Pons (tissue), 1 donor: ENCODE results near the gene SLC26A1.
A peak's percentile ranks its signal among the peaks of the same experiment; 100 is the strongest.

Source experiments
- DNase-seq: peaks from one replicate; pipeline ENCODE4 v3.0.0-alpha.2; 2016; ENCODE audit warnings: low spot score

SLC26A1 gene

DNA sequence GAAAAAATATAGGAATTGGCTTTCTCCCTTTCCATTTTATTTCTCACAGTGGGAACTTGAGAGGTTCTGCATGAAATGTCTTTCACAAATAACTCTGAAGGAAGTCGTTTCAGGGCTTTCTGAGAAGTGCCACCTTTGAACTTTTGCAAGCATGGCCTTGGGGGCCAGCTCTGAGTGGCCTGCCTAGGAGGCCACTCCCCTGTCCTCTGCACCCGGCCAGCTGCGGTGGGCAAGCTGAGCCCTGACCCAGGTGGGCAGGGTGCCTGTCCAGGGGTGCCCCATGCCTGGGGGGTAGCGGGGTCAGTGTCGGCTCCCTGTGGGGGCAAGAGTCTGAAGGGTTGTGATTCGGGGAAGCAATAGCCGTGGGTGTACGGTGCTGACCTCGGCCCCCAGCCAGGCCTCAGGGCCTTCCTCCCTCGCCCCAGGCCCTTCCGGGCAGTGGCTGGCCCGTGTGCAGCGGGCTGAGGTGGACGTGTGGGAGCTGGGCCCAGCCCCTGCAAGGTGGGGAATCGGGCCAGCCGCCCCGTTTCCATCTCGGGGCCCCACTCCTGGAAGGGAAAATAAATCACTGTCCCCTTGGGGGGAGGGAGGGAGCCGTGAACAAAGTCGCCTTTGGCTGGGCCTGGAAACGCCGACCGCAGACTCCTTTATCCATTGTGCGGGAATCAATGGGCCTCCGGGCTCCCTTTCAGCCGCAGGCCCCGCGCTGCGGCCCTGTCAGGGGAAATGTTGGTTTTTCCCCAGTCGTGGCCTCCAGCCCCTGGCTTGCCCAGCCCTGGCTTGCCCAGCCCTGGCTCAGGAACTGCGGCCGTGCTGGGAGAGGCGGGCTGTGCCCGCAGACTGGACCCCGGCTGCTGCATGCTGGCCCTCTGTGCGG lies 21.3 kb upstream of the SLC26A1 start:
- peak; percentile 93 for DNase-seq

DNA sequence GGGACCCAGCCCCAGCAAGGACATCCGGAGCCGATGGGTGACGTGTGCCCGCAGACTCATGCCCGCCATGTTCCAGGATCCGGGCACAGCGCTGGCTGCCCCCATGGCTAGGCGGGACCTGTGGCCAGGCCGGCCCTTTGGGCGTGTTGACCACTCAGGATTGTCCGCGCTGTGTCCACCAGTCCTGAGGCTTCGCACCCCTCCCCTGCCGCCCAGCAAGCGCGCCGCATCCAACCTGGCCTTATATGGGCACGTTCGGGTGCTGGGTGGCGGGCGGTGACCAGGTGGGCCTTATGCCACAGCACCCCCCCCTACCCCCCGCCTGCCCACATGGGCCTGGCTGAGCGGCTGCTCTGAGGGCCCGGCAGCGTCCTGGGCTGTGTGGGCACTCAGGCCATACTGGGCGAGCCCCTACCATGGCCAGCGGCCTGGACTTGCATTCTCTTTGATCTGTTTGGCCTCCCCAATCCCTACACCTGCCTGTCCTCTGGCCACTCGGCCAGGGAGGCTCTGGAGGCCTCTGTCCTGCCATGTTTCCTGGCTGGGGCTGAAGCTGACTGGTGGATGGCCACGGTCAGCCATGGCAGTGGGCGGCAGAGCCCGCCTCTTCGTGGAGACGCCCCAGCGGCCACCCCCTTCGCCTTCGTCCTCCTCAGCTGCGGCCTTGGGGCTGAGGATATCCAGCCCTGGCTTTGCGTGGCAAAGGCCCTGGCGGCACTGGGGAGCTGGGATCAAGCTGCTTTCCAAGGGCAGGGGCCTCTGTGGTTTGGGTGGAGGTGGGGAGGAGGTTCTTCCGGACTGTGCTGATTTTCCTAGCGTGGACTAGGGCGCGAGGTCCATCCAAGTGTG lies 20.2 kb upstream of the SLC26A1 start:
- no peak for DNase-seq

DNA sequence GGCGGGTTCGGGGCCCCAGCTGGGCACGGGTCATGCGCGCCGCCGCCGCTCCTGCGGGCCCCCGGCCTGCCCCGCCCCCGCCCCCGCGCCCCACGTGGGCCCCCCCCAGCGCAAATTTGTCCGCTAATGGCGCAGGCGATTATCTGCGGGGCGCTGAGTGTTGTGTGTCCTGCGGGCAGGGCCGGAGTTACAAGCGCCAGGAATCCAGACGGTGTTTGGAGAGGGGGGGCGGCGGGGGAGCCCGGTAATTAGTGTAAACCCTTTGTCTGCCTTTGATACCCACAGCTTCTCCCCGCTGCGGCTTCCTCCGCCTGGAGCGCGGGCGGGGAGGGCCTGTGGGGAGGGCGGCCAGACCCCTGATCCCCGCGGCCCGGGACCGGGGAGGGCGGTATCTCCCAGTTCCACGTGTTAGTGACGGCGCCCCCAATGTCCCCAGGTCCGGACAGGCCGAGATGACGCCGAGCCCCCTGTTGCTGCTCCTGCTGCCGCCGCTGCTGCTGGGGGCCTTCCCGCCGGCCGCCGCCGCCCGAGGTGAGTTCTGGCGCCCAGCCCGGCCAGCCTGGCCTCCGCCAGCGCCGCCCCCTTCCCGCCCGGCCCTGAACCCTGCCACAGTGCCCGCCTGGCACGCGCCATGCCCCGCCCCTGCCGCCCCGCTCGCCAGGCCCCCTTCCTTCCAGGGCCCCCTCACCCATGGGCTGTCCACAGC lies 19.0 kb upstream of the SLC26A1 start:
- DNase-seq, result no peak

DNA sequence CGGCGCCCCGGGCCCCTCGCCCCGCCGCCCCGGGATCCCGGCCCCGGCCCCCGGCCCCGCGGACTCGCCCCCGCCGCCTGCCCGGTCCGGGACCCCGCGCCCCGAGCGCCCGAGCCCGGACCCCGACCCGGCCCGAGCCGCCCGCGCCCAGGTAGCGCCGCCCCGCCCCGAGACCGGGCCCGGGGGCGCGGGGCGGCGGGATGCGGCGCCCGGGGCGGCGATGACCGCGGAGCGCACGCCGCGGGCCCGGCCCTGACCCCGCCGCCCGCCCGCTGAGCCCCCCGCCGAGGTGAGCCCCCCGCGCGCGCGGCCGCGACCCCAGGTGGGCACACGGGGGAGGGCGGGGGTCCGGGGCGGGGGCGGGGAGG lies 18.4 kb upstream of the SLC26A1 start:
- no peak for DNase-seq

DNA sequence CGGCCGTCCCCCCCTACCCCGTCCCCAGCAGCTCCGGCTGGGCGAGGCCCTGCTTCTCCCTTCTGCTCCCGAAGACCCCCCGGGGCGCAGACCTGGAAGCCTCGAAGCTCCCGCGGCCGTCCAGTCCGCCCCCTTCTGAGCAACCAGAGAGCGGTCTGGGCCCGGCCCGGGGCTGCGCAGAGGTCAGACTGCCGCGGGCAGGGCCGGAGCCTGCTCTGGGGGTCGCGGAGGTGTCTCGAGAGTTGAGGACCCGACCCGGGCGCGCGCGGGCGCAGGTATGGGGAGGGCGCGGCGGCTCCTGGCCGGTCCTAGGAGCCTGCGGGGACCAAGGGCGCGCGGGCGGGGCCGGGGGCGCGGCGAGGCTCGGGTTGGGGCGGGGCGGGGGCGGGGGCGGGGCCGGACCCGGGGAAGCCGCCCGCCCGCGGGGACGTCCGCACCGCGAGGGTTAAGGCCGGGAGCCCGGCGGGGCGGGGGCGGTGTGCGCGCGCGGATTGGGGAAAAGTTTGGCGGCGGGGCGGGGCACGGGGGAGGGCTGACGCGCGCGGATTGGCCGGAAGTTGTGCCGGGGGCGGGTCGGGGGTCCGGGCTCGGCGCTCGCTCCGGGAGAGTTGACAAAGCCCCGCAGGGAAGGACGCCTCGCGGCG lies 17.9 kb upstream of the SLC26A1 start, which contains the start of gene FGFRL1:
TSS of gene FGFRL1 (plus strand) at position 605 of the 644 bp plus-strand sequence. CDS start 860 bp downstream, outside the sequence.
- DNase-seq, result no peak

DNA sequence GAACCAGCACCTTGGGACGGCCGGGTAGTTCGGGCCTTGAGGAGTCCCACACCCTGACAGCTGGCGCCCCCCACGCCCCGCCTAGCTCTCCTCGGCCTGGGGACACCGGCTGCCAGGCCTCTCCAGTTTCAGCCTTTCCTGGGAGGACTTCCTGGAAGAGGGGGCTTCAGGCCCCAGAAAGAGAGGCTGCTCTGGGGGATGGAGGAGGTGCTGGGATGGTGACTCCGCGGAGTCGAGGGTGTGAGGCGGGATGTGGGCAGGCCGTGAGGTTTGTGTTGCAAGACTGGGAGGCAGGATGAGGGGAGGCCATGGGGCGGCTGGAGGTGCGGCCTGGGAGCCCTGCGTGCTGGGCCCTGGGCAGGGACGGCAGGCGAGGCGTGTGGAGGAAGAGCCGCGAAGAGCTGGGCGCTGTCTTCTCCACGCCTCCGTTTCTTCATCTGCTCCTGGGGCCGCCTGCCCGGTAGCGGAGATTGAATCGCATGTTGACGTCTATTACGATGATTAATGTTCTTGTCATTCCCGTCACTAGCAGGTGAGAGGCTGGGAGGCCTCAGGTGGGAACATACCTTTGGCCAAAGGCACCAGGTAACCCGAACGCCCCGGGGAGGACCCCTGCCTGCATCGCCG lies 17.3 kb upstream of the SLC26A1 start:
- no peak for DNase-seq

DNA sequence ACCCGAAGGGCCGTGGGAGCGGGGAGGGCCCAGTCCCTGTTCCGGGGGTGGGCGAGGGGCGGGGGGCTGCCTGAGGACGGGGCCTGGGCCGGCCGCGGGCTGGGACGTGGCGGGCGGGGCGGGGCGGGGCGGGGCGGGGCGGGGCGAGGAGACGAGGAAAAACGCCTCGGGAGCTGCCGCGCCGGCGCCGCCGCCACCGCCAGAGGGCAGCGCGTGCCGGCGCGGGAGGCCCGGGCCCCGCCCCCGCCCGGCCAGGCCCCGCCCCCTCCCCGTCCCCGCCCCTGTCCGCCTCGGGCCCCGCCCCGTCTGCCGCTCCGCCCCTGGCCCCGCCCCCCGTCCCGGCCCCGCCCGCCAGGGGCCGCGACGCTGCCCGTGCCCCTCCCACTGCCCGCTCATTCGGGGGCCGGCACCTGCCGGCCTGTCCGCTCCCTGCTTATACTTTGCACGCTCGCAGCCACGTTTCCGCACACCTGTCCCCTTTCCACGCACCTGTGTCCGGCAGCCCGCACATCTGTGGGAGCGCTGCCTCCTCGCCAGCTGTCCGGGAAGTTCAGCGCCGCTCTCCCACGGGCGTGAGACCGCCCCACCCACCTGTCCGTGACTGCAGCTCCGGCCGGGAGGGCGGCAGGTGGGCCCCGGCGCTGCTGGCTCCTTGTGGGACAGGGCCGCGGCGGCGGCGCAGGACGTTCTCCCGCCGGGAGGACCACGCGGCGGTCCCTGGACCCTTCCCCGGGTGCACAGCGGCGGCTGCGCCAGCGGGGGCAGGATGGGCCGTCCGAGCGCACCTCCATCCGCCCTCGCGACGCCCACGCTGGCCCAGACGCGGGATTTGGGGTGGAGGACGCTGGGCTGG lies 16.6 kb upstream of the SLC26A1 start:
- DNase-seq, result peak; percentile 44

DNA sequence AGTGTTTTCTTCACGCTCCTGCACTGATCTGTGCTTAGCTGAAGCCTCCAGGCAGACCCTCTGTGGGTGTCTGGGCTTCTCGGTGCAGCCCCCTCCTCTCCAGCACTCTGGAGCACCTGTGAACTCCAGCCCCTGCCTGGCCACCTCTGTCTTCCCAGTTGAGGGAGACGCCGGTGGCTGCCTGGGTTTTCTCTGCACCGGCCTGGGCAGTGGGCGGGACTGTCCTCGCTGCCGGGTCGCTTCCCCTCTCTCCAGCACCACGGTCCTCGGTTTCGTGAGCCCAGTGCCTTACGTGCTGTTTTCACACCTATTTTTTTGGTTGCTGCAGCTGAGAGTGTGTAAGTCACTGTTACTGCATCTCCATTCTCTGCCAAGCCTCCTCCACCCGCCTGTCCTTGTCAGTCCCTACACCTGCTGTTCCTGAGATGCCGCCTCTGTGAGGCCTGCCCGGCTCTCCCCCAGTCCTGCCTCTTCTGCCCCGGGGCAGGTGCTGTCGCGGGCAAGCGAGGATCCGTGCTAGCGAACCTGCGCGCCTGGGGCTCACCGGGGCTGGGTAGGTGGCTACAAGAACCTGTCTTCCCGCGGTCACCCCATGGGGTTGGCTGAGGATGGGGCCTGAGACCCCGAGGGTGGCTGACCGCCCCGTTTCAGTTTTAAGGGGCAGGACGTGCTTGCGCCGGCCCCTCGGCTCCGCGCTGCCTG lies 15.8 kb upstream of the SLC26A1 start:
- DNase-seq, result peak; percentile 14

DNA sequence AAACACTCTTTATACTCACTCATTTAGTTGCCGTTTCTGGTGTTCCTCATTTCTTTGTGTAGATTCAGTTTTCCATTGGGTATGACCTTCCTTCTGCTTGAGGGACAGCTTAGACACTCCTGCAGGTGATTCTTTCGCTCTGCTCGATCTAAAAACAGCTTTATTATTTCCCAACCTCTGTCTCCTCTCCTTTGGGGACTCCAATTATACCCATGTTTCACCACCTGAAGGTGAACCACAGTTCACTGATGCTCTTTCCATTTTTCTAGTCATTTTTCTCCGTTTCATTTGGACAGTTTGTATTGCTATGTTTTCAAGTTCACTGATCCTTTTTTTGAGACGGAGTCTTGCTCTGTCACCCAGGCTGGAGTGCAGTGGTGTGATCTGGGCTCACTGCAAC lies 13.7 kb upstream of the SLC26A1 start:
- no peak for DNase-seq

DNA sequence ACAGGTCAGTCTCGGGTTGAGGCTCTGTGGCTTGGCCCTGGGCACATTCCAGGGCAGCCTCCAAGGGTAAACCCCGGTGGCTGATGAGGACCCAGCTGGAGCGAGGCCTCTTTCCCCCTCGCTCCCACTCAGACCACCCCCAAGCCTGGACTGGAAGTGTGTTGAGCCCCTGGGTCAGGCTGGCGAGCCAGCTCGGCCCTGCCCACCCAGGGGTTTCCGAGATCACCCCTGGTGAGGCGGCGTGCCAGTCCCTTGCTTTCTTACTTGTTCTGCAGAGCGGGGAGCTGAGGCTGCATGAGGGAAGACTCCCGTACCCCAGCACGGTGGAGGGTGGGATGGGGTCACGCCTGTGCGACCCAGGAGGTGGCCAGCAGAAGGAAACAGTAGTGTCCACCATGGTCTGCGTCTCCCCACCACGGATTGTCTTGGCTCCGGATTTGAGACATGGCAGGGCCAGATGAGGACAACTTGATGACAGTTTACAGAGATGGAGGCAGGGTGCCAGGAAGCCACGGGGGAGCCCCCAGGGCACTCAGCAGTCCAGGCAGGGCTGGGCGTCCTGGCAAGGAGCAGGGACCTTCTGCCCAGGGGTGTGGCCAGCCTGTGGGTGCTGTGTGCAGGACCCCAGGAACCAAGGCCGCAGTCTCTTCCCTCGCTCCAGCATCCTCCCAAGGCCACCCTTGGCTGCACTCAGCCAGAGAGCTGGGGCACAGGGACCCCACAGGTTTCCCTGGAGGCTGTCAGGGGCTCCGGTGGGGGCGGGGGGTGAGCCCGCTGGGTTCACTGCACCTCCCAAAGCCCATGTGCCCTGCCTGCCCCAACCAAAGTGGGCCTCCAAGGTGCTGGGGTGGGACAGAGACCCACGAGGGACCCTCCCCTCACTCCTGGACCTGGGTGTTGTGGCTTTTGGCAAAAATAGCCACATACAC lies 11.6 kb upstream of the SLC26A1 start:
- no peak for DNase-seq

DNA sequence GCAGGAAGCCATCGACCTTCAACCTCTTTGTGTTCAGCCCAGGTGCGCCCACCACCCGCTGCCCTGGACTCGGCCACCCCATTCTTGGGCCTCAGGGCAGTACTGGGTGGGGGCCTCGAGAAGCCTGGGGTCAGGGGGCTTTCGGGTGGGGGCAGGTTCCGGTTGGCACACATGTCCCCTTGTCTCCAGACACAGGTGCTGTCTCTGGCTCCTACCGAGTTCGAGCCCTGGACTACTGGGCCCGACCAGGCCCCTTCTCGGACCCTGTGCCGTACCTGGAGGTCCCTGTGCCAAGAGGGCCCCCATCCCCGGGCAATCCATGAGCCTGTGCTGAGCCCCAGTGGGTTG lies 10.8 kb upstream of the SLC26A1 start:
- DNase-seq, result no peak

DNA sequence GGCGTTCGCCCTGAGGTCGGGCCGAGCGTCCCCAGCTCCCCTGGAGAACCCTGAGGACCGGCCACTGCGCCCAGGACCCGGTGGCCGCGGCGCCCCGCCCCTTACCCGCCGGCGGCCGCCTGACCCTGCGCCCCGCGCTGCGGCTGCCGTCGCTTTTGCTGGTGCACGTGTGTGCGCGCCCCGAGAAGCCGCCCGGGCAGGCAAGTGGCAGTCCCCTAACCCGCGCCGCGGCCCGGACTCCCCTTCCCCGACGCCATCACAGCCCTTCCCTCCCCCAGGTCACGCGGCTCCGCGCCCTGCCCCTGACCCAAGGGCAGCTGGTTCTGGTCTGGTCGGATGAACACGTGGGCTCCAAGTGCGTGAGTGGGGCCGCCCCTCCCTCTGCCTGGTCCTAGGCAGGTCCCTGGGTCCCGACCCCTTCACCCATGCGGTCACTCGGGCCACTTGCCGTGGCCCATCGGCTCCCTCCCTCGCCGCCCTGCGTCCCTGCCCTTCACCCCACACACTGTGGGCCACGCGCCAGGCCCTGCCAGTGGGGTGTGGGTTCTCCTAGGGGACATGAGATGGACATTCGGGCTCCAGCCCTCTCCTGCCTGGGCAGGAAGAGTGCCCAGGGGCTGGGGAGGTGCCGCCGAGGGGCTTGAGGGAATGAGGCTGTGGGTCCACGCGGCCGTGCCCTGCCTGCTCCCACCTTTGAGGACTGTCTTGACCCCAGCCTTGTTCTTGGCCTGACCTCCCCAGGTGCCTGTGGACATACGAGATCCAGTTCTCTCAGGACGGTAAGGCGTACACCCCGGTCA lies 10.3 kb upstream of the SLC26A1 start:
- no peak for DNase-seq

DNA sequence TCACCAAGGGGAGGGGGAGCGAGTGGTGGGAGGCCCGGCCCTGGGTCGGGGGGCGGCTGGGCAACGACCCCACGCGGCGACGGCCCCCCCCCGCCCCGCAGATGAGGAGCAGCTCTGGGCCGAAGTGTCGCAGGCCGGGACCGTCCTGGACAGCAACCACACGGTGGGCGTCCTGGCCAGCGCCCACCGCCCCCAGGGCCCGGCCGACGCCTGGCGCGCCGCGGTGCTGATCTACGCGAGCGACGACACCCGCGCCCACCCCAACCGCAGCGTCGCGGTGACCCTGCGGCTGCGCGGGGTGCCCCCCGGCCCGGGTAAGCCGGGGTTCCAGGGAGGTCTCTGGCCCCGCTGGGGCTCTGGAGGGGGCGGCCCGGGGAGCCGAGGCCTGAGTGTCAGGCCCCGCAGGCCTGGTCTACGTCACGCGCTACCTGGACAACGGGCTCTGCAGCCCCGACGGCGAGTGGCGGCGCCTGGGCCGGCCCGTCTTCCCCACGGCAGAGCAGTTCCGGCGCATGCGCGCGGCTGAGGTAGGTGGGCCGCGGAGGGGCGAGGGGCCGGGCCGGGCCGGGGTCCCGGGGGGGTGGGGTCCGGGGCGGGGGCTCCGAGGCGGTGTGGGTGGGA lies 9.5 kb upstream of the SLC26A1 start:
- DNase-seq, result no peak

DNA sequence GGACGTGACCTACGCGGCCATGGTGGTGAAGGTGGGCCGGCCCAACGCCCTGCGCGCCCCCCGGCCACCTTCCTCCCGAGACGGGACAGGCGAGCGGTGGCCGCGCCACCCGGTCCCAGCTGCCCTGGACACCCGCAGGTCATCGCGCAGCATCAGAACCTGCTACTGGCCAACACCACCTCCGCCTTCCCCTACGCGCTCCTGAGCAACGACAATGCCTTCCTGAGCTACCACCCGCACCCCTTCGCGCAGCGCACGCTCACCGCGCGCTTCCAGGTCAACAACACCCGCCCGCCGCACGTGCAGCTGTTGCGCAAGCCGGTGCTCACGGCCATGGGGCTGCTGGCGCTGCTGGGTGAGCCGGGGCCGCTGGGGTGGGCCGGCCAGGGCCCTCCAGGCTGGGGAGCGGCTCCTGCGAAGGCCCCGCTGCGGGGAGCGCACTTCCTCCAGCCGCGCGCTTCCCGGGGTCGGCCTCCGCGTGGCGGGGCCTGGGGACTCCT lies 9.0 kb upstream of the SLC26A1 start:
- DNase-seq, result no peak

DNA sequence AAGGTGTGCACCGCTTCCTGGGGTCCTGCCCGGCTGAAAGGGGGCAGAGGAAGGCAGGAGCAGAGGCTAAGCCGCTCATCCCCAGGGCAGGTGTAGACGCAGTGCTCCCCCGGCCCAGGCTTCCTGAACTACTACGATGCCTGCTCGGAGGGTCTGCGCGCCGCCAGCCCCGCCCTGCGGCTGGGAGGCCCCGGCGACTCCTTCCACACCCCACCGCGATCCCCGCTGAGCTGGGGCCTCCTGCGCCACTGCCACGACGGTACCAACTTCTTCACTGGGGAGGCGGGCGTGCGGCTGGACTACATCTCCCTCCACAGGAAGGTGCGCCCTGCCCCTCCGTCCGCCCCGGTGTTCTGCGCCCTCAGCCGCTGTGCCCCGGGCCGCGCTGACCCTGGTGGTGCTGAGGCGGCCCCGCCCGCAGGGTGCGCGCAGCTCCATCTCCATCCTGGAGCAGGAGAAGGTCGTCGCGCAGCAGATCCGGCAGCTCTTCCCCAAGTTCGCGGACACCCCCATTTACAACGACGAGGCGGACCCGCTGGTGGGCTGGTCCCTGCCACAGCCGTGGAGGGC lies 8.4 kb upstream of the SLC26A1 start:
- DNase-seq, result no peak

DNA sequence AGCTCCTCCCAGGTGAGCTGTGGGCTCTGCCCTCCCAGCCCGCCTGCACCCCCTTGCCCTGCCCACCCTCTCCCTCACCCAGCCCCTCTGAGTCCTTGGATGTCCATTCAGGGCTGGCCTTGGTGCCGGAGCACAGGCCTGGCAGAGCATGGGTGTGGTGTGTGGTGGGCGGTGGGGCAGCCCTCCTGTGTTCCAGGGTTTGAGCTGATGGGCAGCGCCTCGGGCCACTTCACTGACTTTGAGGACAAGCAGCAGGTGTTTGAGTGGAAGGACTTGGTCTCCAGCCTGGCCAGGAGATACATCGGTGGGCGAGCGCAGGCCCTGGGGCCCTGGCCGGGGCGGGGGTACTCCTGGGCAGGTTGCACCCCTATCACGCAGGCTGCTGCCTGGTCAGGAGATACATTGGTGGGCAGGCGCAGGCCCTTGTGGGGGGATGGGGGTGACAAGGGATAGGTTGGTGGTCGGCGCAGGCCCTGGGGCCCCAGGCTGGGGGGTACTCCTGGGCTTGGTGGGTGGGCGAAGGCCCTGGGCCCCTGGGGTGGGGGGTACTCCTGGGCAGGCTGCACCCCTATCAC lies 7.6 kb upstream of the SLC26A1 start:
- DNase-seq, result no peak
